Mucosa of rectum (tissue), 2 donors: ENCODE measurements around the gene FAM168A.

Experiments
- H3K27ac ChIP-seq, 2 donors: one replicate each; pipeline ENCODE4 v1.7.0; 2013; ENCODE audit warnings: inconsistent platforms in 2 of 2, low read depth in 2 of 2, low read length in 2 of 2
- H3K27me3 ChIP-seq, 2 donors: one replicate each; pipeline ENCODE4 v1.7.0; 2013; ENCODE audit warnings: low read length in 2 of 2; ENCODE audit not compliant: control insufficient read depth in 2 of 2, insufficient read depth in 2 of 2
- H3K36me3 ChIP-seq, 2 donors: one replicate each; pipeline ENCODE4 v1.7.0; 2013; ENCODE audit warnings: low read length in 2 of 2; ENCODE audit not compliant: control insufficient read depth in 2 of 2, insufficient read depth in 2 of 2
- H3K4me1 ChIP-seq, 2 donors: one replicate each; pipeline ENCODE4 v1.7.0; 2013; ENCODE audit warnings: low read length in 2 of 2, mild to moderate bottlenecking in 1 of 2; ENCODE audit not compliant: control insufficient read depth in 2 of 2, insufficient read depth in 2 of 2
- H3K4me3 ChIP-seq, 2 donors: one replicate each; pipeline ENCODE4 v1.7.0; 2013; ENCODE audit warnings: low read length in 2 of 2
- H3K9ac ChIP-seq, 2 donors: one replicate each; pipeline ENCODE4 v1.7.0; 2013; ENCODE audit warnings: low read length in 2 of 2, low read depth in 1 of 2, mild to moderate bottlenecking in 1 of 2
- H3K9me3 ChIP-seq, 2 donors: one replicate each; pipeline ENCODE4 v1.7.0; 2013; ENCODE audit warnings: low read length in 2 of 2; ENCODE audit not compliant: control insufficient read depth in 2 of 2
- donor health status: healthy.
- donor health status: Normal muscosa, but diverticular disease.

The FAM168A gene

GRCh38 chr11:73380897-73381410 lies 217.0 kb downstream of the FAM168A start:
- Histone ChIP-seq H3K36me3 (no peaks in the 10 kb centered on the region), H3K27ac (peak overlapping the region in 1 of 2 donors; percentile 9), H3K4me3 (no peak overlapping the region), H3K27me3 (no peaks in the 10 kb centered on the region), H3K9ac (no peak overlapping the region), H3K9me3 (no peaks in the 10 kb centered on the region), H3K4me1 (peaks cover 28 to 39% of the 10 kb centered on the region in 2 donors)

GRCh38 chr11:73380331-73380730 lies 217.6 kb downstream of the FAM168A start:
- Histone ChIP-seq H3K27ac (peak overlapping the region in 1 of 2 donors; percentile 32), H3K4me1 (peaks cover 24 to 40% of the 10 kb centered on the region in 2 donors), H3K27me3 (no peaks in the 10 kb centered on the region), H3K4me3 (no peak overlapping the region), H3K9ac (no peak overlapping the region), H3K36me3 (no peaks in the 10 kb centered on the region), H3K9me3 (no peaks in the 10 kb centered on the region)

- Histone ChIP-seq H3K9ac (no peak overlapping the region), H3K27ac (no peak overlapping the region)
These were observed 218.6 kb downstream of the FAM168A start for GRCh38 chr11:73379189-73379880.

GRCh38 chr11:73376803-73377629 lies 220.9 kb downstream of the FAM168A start:
- Histone ChIP-seq H3K9ac (peak overlapping the region; percentile 66 to 72), H3K4me3 (peak overlapping the region; percentile 77 to 81), H3K27ac (peak overlapping the region; percentile 65 to 81), H3K36me3 (no peaks in the 10 kb centered on the region), H3K4me1 (peaks cover 13 to 26% of the 10 kb centered on the region in 2 donors), H3K27me3 (no peaks in the 10 kb centered on the region), H3K9me3 (no peaks in the 10 kb centered on the region)

More at GRCh38 chr11:73379189-73379880, 218.6 kb downstream of the FAM168A start:
- Histone ChIP-seq H3K9me3 (no peaks in the 10 kb centered on the region), H3K4me3 (no peak overlapping the region), H3K4me1 (peaks cover 24 to 40% of the 10 kb centered on the region in 2 donors), H3K27me3 (no peaks in the 10 kb centered on the region), H3K36me3 (no peaks in the 10 kb centered on the region)

GRCh38 chr11:73376160-73376802 lies 221.6 kb downstream of the FAM168A start, which contains the start of gene RELT:
RELT (plus strand) TSS chr11:73376399; CDS start chr11:73389137, 12,738 bp downstream.
- H3K9me3 ChIP-seq, result no peaks in the 10 kb centered on the region
- H3K4me1 ChIP-seq, result peaks cover 13 to 26% of the 10 kb centered on the region in 2 donors
- peak within 1 kb of the TSS; percentile 77 to 81 for H3K4me3 ChIP-seq
- no peaks in the 10 kb centered on the region for H3K36me3 ChIP-seq
- H3K9ac ChIP-seq, result peak within 1 kb of the TSS; percentile 66 to 72
- H3K27ac ChIP-seq, result peak within 1 kb of the TSS; percentile 65 to 81
- no peaks in the 10 kb centered on the region for H3K27me3 ChIP-seq

- H3K36me3 ChIP-seq, result no peaks in the 10 kb centered on the region
- H3K27me3 ChIP-seq, result no peaks in the 10 kb centered on the region
- peak overlapping the region; percentile 47 to 66 for H3K9ac ChIP-seq
- H3K4me1 ChIP-seq, result peaks cover 13 to 26% of the 10 kb centered on the region in 2 donors
- H3K4me3 ChIP-seq, result peak overlapping the region; percentile 57 to 77
- H3K27ac ChIP-seq, result peak overlapping the region; percentile 16 to 81
- no peaks in the 10 kb centered on the region for H3K9me3 ChIP-seq
These were observed 222.1 kb downstream of the FAM168A start for GRCh38 chr11:73375830-73376159.

- H3K36me3 ChIP-seq, result no peaks in the 10 kb centered on the region
- H3K4me1 ChIP-seq, result peaks cover 8 to 19% of the 10 kb centered on the region in 2 donors
- no peaks in the 10 kb centered on the region for H3K27me3 ChIP-seq
- no peak overlapping the region for H3K4me3 ChIP-seq
- no peaks in the 10 kb centered on the region for H3K9me3 ChIP-seq
- H3K27ac ChIP-seq, result no peak overlapping the region
- H3K9ac ChIP-seq, result no peak overlapping the region
These were observed 223.8 kb downstream of the FAM168A start for GRCh38 chr11:73374151-73374550.

GRCh38 chr11:73372375-73372993 lies 225.4 kb downstream of the FAM168A start:
- H3K9ac ChIP-seq, result no peak overlapping the region
- no peaks in the 10 kb centered on the region for H3K27me3 ChIP-seq
- no peak overlapping the region for H3K27ac ChIP-seq
- no peaks in the 10 kb centered on the region for H3K36me3 ChIP-seq
- peaks cover 8 to 14% of the 10 kb centered on the region in 2 donors for H3K4me1 ChIP-seq
- H3K9me3 ChIP-seq, result no peaks in the 10 kb centered on the region
- H3K4me3 ChIP-seq, result no peak overlapping the region

- Histone ChIP-seq H3K27ac (no peak overlapping the region), H3K27me3 (no peaks in the 10 kb centered on the region), H3K9me3 (no peaks in the 10 kb centered on the region), H3K36me3 (peaks cover 0 to 7% of the 10 kb centered on the region in 2 donors), H3K4me1 (peaks cover 2 to 3% of the 10 kb centered on the region in 2 donors), H3K9ac (no peak overlapping the region), H3K4me3 (no peak overlapping the region)
These were observed 230.4 kb downstream of the FAM168A start for GRCh38 chr11:73367482-73368024.
